GM12878 (cell line): ENCODE results near the gene HEATR1. TPM values are rescaled to one million over a fixed set of nuclear protein-coding genes. Genes with fewer than 3 reads are reported as not detected.

ENCODE experiments used
- ATAC-seq: fragments of 200-7000 bp; cut with Tn5 transposase; 3 replicates; pipeline ENCODE4 v1.9.1; 2020; ENCODE audit warnings: mild to moderate bottlenecking, moderate library complexity
- BruUV-seq: library from RNA; stranded (reverse); fragments of 400-500 nt; replicated peaks from 2 replicates; lab custom pipeline; 2021; lab: Mats Ljungman, UMichigan
- CTCF ChIA-PET: fragments of 300-600 bp; sonication (Branson Sonifier 250); formaldehyde crosslinking; extraction: SDS; loops from one replicate; lab custom pipeline; 2021; ENCODE audit warnings: inconsistent platforms; lab: Yijun Ruan, JAX
- POLR2A ChIA-PET: fragments of 350-600 bp; formaldehyde crosslinking; extraction: SDS; loops from one replicate; lab custom pipeline; 2021; ENCODE audit warnings: inconsistent platforms; lab: Charles Lee
- RAD21 ChIA-PET: fragments of 300-600 bp; sonication (Branson Sonifier 250); formaldehyde crosslinking; loops from one replicate; lab custom pipeline; 2023; ENCODE audit warnings: antibody characterized with exemption; ENCODE audit not compliant: unreplicated experiment; lab: Charles Lee
- SMC1A ChIA-PET: fragments of 300-600 bp; sonication (Branson Sonifier 250); formaldehyde crosslinking; loops from one replicate; lab custom pipeline; 2023; ENCODE audit not compliant: unreplicated experiment, uncharacterized antibody; lab: Charles Lee
- DNase-seq: peaks from one replicate; pipeline ENCODE4 v3.0.0-alpha.2; 2011; ENCODE audit warnings: low read depth, low spot score
- FAIRE-seq: peaks from 3 replicates; lab custom pipeline; 2011; peaks lifted over from hg19 to GRCh38; lab: Jason Lieb, UNC
- H2AFZ ChIP-seq: 2 replicates; pipeline ENCODE4 v1.6.0; 2011; ENCODE audit warnings: low read depth, low read length, control low read depth; ENCODE audit not compliant: control insufficient read depth
- H3K27ac ChIP-seq: 2 replicates; pipeline ENCODE4 v1.5.1; 2011; ENCODE audit warnings: control low read depth; ENCODE audit not compliant: control insufficient read depth, insufficient read depth
- H3K27me3 ChIP-seq, 2 experiments: replicated peaks in 1 of 2; 2 replicates each; pipeline versions ENCODE4 v1.6.0 to v1.6.1; 2011; ENCODE audit warnings: low read length in 1 of 2; ENCODE audit not compliant: control insufficient read depth in 2 of 2, insufficient read depth in 2 of 2
- H3K36me3 ChIP-seq, 2 experiments: 2 replicates each; pipeline ENCODE4 v1.5.1; 2011; ENCODE audit warnings: low read length in 1 of 2; ENCODE audit not compliant: control insufficient read depth in 2 of 2, insufficient read depth in 2 of 2
- H3K4me1 ChIP-seq: 2 replicates; pipeline ENCODE4 v1.6.1; 2011; ENCODE audit warnings: mild to moderate bottlenecking, low read length, moderate library complexity, mixed read lengths; ENCODE audit not compliant: control insufficient read depth, insufficient read depth
- H3K4me2 ChIP-seq: 2 replicates; pipeline ENCODE4 v1.6.0; 2011; ENCODE audit warnings: control low read depth; ENCODE audit not compliant: control insufficient read depth, insufficient read depth
- H3K4me3 ChIP-seq: fragments of 200-600 bp; sonication (generic); 2 replicates; pipeline ENCODE4 v1.5.1; 2016
- H3K79me2 ChIP-seq: 2 replicates; pipeline ENCODE4 v1.6.0; 2011; ENCODE audit warnings: low read length; ENCODE audit not compliant: control insufficient read depth, insufficient read depth
- H3K9ac ChIP-seq: 2 replicates; pipeline ENCODE4 v1.8.0; 2011; ENCODE audit warnings: low read length, control low read depth, mixed read lengths; ENCODE audit not compliant: control insufficient read depth, insufficient read depth
- H3K9me3 ChIP-seq: replicated peaks from 3 replicates; pipeline ENCODE4 v1.5.1; 2011; ENCODE audit warnings: mild to moderate bottlenecking, low read length; ENCODE audit not compliant: control insufficient read depth, insufficient read depth
- H4K20me1 ChIP-seq: 2 replicates; pipeline ENCODE4 v1.6.0; 2011; ENCODE audit not compliant: control insufficient read depth, insufficient read depth
- ASH2L ChIP-seq: fragments of 300-600, 200-600 bp; sonication (generic); IDR thresholded peaks from 2 replicates; pipeline ENCODE4 v1.6.1; 2017; ENCODE audit warnings: low read depth, mild to moderate bottlenecking, borderline replicate concordance
- BCL3 ChIP-seq: IDR thresholded peaks from 2 replicates; pipeline ENCODE4 v1.6.1; 2011; ENCODE audit warnings: borderline replicate concordance, low read depth, mild to moderate bottlenecking, moderate library complexity, low read length; ENCODE audit not compliant: insufficient read depth, poor library complexity, severe bottlenecking
- CEBPB ChIP-seq, 2 experiments: fragments of 150-350 bp in 1 of 2; IDR thresholded peaks; 2 replicates each; pipeline ENCODE4 v1.6.1; 2012 to 2014; ENCODE audit warnings: low read depth in 2 of 2, low read length in 2 of 2, borderline replicate concordance in 1 of 2, inconsistent platforms in 1 of 2
- E2F4 ChIP-seq: IDR thresholded peaks from 2 replicates; pipeline ENCODE4 v1.6.1; 2012; ENCODE audit warnings: low read depth, low read length, improper control_type of control experiment
- ETV6 ChIP-seq, 2 experiments: fragments of 450-650 bp in 1 of 2; IDR thresholded peaks in 1 of 2; conservative IDR thresholded peaks in 1 of 2; 2 replicates each; pipeline ENCODE4 v1.6.1; 2014; ENCODE audit warnings: antibody characterized with exemption in 1 of 2, borderline replicate concordance in 1 of 2, low read depth in 1 of 2, mild to moderate bottlenecking in 1 of 2, moderate library complexity in 1 of 2
- FOXK2 ChIP-seq: fragments of 450-650 bp; IDR thresholded peaks from 2 replicates; pipeline ENCODE4 v1.6.1; 2017; ENCODE audit warnings: mild to moderate bottlenecking, moderate library complexity
- MYB ChIP-seq: fragments of 150-350 bp; IDR thresholded peaks from 2 replicates; pipeline ENCODE4 v1.6.1; 2014; ENCODE audit warnings: mild to moderate bottlenecking, low read depth, low read length, borderline replicate concordance
- RBBP5 ChIP-seq: fragments of 200-600 bp; sonication (generic); conservative IDR thresholded peaks from 2 replicates; pipeline ENCODE4 v1.6.1; 2016
- REST ChIP-seq: IDR thresholded peaks from 2 replicates; pipeline ENCODE4 v1.6.1; 2012; ENCODE audit warnings: mild to moderate bottlenecking, low read depth, low read length
- RUNX3 ChIP-seq: IDR thresholded peaks from 2 replicates; pipeline ENCODE4 v1.6.1; 2012; ENCODE audit warnings: low read length, inconsistent platforms
- SP1 ChIP-seq: IDR thresholded peaks from one replicate; pipeline ENCODE4 v1.6.1; 2011; ENCODE audit warnings: low read depth, low read length
- TBL1XR1 ChIP-seq: IDR thresholded peaks from 2 replicates; pipeline ENCODE4 v1.6.1; 2012; ENCODE audit warnings: low read depth, low read length, improper control_type of control experiment
- WRNIP1 ChIP-seq: IDR thresholded peaks from 2 replicates; pipeline ENCODE4 v1.6.1; 2011; ENCODE audit warnings: low read depth, low read length, improper control_type of control experiment, borderline replicate concordance
- ZNF592 ChIP-seq: fragments of 450-650 bp; IDR thresholded peaks from 2 replicates; pipeline ENCODE4 v1.6.1; 2017; ENCODE audit warnings: mild to moderate bottlenecking, moderate library complexity
- WGBS: methylation state at CpG from one replicate; pipeline ENCODE4 v1.1.6; 2016; ENCODE audit warnings: low lambda C conversion rate; ENCODE audit not compliant: insufficient replicate concordance, insufficient coverage; ENCODE audit errors: missing lambda C conversion rate; 5-methylcytosine and 5-hydroxymethylcytosine counted together
- in situ Hi-C: fragments of 300-500 bp; cut with MboI; formaldehyde crosslinking; loops from 9 replicates; pipeline ENCODE4 v1.14.3; 2018; ENCODE audit warnings: mixed read lengths
- intact Hi-C: fragments of 100-400 bp; cut with micrococcal nuclease; formaldehyde crosslinking; loops from one replicate; pipeline ENCODE4 v1.14.2; 2022; ENCODE audit not compliant: unreplicated experiment
- polyA plus RNA-seq, 11 experiments: library from polyadenylated mRNA; depleted of rRNA in 4 of 11; unstranded in 6 of 11; stranded (reverse) in 5 of 11; fragments of >200 nt; fragmentation: Nextera tagmentation in 4 of 11; fragmentation: Illumina TruSeq in 1 of 11; extraction: Ambion mirVana in 4 of 11; extraction: Trizol in 1 of 11; gene quantifications; 1 replicate in 1 of 11; 2 replicates in 10 of 11; pipeline versions ENCODE4 v1.2.1 to v1.2.3, GENCODE V29; 2011 to 2016; ENCODE audit warnings: inconsistent platforms in 2 of 11, missing spikeins in 2 of 11, low read depth in 1 of 11
- total RNA-seq, 4 experiments: library from RNA; depleted of rRNA in 3 of 4; stranded (reverse); fragments of >200 nt in 3 of 4; fragmentation: Illumina TruSeq in 1 of 4; extraction: Trizol in 1 of 4; gene quantifications; 2 replicates each; pipeline versions ENCODE4 v1.2.1 to v1.2.3, GENCODE V29; 2013 to 2021

The HEATR1 gene
- total and polyA plus RNA-seq, 10 of the 15 experiments (the other 5 are each of a cell fraction or from before 2014, with no cell fraction given), result 8.6 to 72.3 (median 41.9) TPM

- BruUV-seq, result no TSS peak
- in situ Hi-C loops (no loop called here), intact Hi-C loops (no loop called here)
- no peaks in the 10 kb centered on the region for H3K9me3 ChIP-seq
- no peak overlapping the region for H3K4me3 ChIP-seq
- WGBS, result 92% methylated on average over 2 of the region's 2 CpGs
- POLR2A ChIA-PET, result no interaction called here
- H3K27me3 ChIP-seq, result no peaks in the 10 kb centered on the region
- CTCF ChIA-PET, result no interaction called here
- RAD21 ChIA-PET, result no interaction called here
- H3K4me2 ChIP-seq, result no peak overlapping the region
- H2AFZ ChIP-seq, result no peak overlapping the region
- H3K27ac ChIP-seq, result no peak overlapping the region
- SMC1A ChIA-PET, result no interaction called here
- no peak for ATAC-seq
- no peaks in the 10 kb centered on the region for H3K4me1 ChIP-seq
- no peaks in the 10 kb centered on the region for H3K79me2 ChIP-seq
- no peak for DNase-seq
- H3K36me3 ChIP-seq, result peaks cover 6 to 11% of the 10 kb centered on the region in 2 experiments
- no peaks in the 10 kb centered on the region for H4K20me1 ChIP-seq
- no peak for FAIRE-seq
- H3K9ac ChIP-seq, result no peak overlapping the region
- TF ChIP-seq CEBPB (IDR thresholded peaks at IDR 0.05; ENCODE audit: borderline replicate concordance in 1 of 2, low read depth in 2 of 2, low read length in 2 of 2) (no peak), ASH2L (no peak), TBL1XR1 (no peak), ZNF592 (no peak), BCL3 (no peak), MYB (no peak), REST (no peak), WRNIP1 (no peak), RUNX3 (no peak), E2F4 (no peak), RBBP5 (no peak), SP1 (no peak), ETV6 (conservative IDR thresholded peaks at IDR 0.05 in 1 of 2, IDR thresholded peaks at IDR 0.05 in 1 of 2; ENCODE audit: borderline replicate concordance in 1 of 2, low read depth in 1 of 2) (no peak), FOXK2 (no peak)
Observed at GRCh38 chr1:236581528-236581927, 22.8 kb downstream of the HEATR1 start.
